ENCODE measurements around the gene WRNIP1. TPM values are rescaled to one million over a fixed set of nuclear protein-coding genes. Genes with fewer than 3 reads are reported as not detected.
"Not testable (repeated sequence)": the region's sequence is repeated elsewhere in the genome, so short reads cannot be mapped to it uniquely, and the experiment has no call there.

The WRNIP1 gene
- polyA plus RNA-seq, 6 donors from 2014 or later = 33.9 to 53.6 (median 38.5) TPM

GRCh38 chr6:2799936-2800527 is 34.8 kb downstream of the WRNIP1 start:
- Mint-ChIP-seq H3K9me3 (no peaks in the 10 kb centered on the region), H3K36me3 (no peaks in the 10 kb centered on the region), H3K27me3 (no peaks in the 10 kb centered on the region), H3K27ac (peak overlapping the region in 5 of 6 donors; percentile 17 to 76 (median 67)), H3K4me1 (peaks cover 12 to 22% (median 13%) of the 10 kb centered on the region in 3 donors), H3K4me3 (no peak overlapping the region)
- ATAC-seq (ENCODE audit: low read depth in 2 of 2) = no peak
- DNase-seq = no peak

GRCh38 chr6:2800552-2801316 is 35.5 kb downstream of the WRNIP1 start:
- H3K36me3 Mint-ChIP-seq = no peaks in the 10 kb centered on the region
- no peak overlapping the region for H3K4me3 Mint-ChIP-seq
- H3K27ac Mint-ChIP-seq = peak overlapping the region in 1 of 6 donors; percentile 12
- DNase-seq = no peak
- peaks cover 11 to 22% (median 12%) of the 10 kb centered on the region in 3 donors for H3K4me1 Mint-ChIP-seq
- ATAC-seq (ENCODE audit: low read depth in 2 of 2) = no peak
- H3K27me3 Mint-ChIP-seq = no peaks in the 10 kb centered on the region
- H3K9me3 Mint-ChIP-seq = no peaks in the 10 kb centered on the region

- not testable (repeated sequence) for H3K36me3 Mint-ChIP-seq
- H3K4me1 Mint-ChIP-seq = peaks cover 9 to 20% (median 10%) of the 10 kb centered on the region in 3 donors
Observed at GRCh38 chr6:2801687-2802086, 36.5 kb downstream of the WRNIP1 start.

GRCh38 chr6:2802521-2803060 is 37.4 kb downstream of the WRNIP1 start:
- ATAC-seq (ENCODE audit: low read depth in 2 of 2) = no peak
- Mint-ChIP-seq H3K27me3 (no peaks in the 10 kb centered on the region), H3K27ac (peak overlapping the region in 1 of 6 donors; percentile 56), H3K4me3 (no peak overlapping the region), H3K9me3 (no peaks in the 10 kb centered on the region), H3K36me3 (peaks cover 0 to under 1% of the 10 kb centered on the region in 2 donors), H3K4me1 (peaks cover 5 to 13% (median 5%) of the 10 kb centered on the region in 3 donors)
- DNase-seq = no peak

More at GRCh38 chr6:2801687-2802086, 36.5 kb downstream of the WRNIP1 start:
- not testable (repeated sequence) for DNase-seq; H3K9me3 Mint-ChIP-seq; H3K27me3 Mint-ChIP-seq; ATAC-seq (ENCODE audit: low read depth in 2 of 2); H3K4me3 Mint-ChIP-seq
- H3K27ac Mint-ChIP-seq = peak overlapping the region in 1 of 6 donors; percentile 20

GRCh38 chr6:2803731-2804429 is 38.7 kb downstream of the WRNIP1 start:
- Mint-ChIP-seq H3K4me1 (peaks cover 3 to 5% (median 4%) of the 10 kb centered on the region in 3 donors), H3K4me3 (no peak overlapping the region), H3K27ac (no peak overlapping the region), H3K27me3 (no peaks in the 10 kb centered on the region), H3K9me3 (no peaks in the 10 kb centered on the region), H3K36me3 (peaks cover 0 to 4% of the 10 kb centered on the region in 2 donors)
- DNase-seq (no peak), ATAC-seq (ENCODE audit: low read depth in 2 of 2) (no peak)

GRCh38 chr6:2804516-2804915 is 39.3 kb downstream of the WRNIP1 start:
- DNase-seq = no peak
- no peaks in the 10 kb centered on the region for H3K27me3 Mint-ChIP-seq
- peak overlapping the region in 1 of 6 donors; percentile 15 for H3K27ac Mint-ChIP-seq
- H3K4me3 Mint-ChIP-seq = no peak overlapping the region
- no peaks in the 10 kb centered on the region for H3K9me3 Mint-ChIP-seq
- peaks cover 1 to 4% (median 2%) of the 10 kb centered on the region in 3 donors for H3K4me1 Mint-ChIP-seq
- no peak for ATAC-seq (ENCODE audit: low read depth in 2 of 2)
- H3K36me3 Mint-ChIP-seq = peaks cover 0 to 4% of the 10 kb centered on the region in 2 donors

GRCh38 chr6:2805031-2805430 is 39.8 kb downstream of the WRNIP1 start:
- peaks cover 0 to 4% of the 10 kb centered on the region in 2 donors for H3K36me3 Mint-ChIP-seq
- no peak overlapping the region for H3K4me3 Mint-ChIP-seq
- no peaks in the 10 kb centered on the region for H3K9me3 Mint-ChIP-seq
- H3K27me3 Mint-ChIP-seq = no peaks in the 10 kb centered on the region
- DNase-seq (no peak), ATAC-seq (ENCODE audit: low read depth in 2 of 2) (no peak)
- no peak overlapping the region for H3K27ac Mint-ChIP-seq
- peaks cover 0 to 4% (median 0%) of the 10 kb centered on the region in 3 donors for H3K4me1 Mint-ChIP-seq

GRCh38 chr6:2806644-2807043 is 41.5 kb downstream of the WRNIP1 start:
- Mint-ChIP-seq H3K27ac (peak overlapping the region in 1 of 6 donors; percentile 94), H3K9me3 (no peaks in the 10 kb centered on the region), H3K27me3 (no peaks in the 10 kb centered on the region), H3K4me1 (peaks cover 0 to 4% (median 0%) of the 10 kb centered on the region in 3 donors), H3K4me3 (no peak overlapping the region), H3K36me3 (peaks cover 0 to 4% of the 10 kb centered on the region in 2 donors)
- ATAC-seq (ENCODE audit: low read depth in 2 of 2) (no peak), DNase-seq (no peak)

GRCh38 chr6:2807342-2808090 is 42.3 kb downstream of the WRNIP1 start:
- peaks cover 0 to 2% (median 0%) of the 10 kb centered on the region in 7 donors for H3K9me3 Mint-ChIP-seq
- H3K27ac Mint-ChIP-seq = no peak overlapping the region

GRCh38 chr6:2809015-2809414 is 43.8 kb downstream of the WRNIP1 start:
- peaks cover 0 to 4% of the 10 kb centered on the region in 2 donors for H3K36me3 Mint-ChIP-seq
- no peak for DNase-seq
- no peak overlapping the region for H3K4me3 Mint-ChIP-seq
- ATAC-seq (ENCODE audit: low read depth in 2 of 2) = no peak
- no peak overlapping the region for H3K27ac Mint-ChIP-seq
- H3K9me3 Mint-ChIP-seq = peaks cover 0 to 4% (median 0%) of the 10 kb centered on the region in 7 donors
- no peaks in the 10 kb centered on the region for H3K27me3 Mint-ChIP-seq
- H3K4me1 Mint-ChIP-seq = peaks cover 0 to 4% (median 0%) of the 10 kb centered on the region in 3 donors

More at GRCh38 chr6:2807342-2808090, 42.3 kb downstream of the WRNIP1 start:
- peaks cover 0 to 4% (median 0%) of the 10 kb centered on the region in 3 donors for H3K4me1 Mint-ChIP-seq
- ATAC-seq (ENCODE audit: low read depth in 2 of 2) = no peak
- H3K4me3 Mint-ChIP-seq = no peak overlapping the region
- peaks cover 0 to 4% of the 10 kb centered on the region in 2 donors for H3K36me3 Mint-ChIP-seq
- H3K27me3 Mint-ChIP-seq = no peaks in the 10 kb centered on the region
- no peak for DNase-seq

GRCh38 chr6:2810092-2810671 is 45.0 kb downstream of the WRNIP1 start:
- H3K27ac Mint-ChIP-seq = peak overlapping the region in 1 of 6 donors; percentile 38

GRCh38 chr6:2812695-2813094 is 47.5 kb downstream of the WRNIP1 start:
- Mint-ChIP-seq H3K9me3 (peaks cover 6 to 27% (median 20%) of the 10 kb centered on the region in 7 donors), H3K27ac (no peak overlapping the region), H3K27me3 (no peaks in the 10 kb centered on the region), H3K36me3 (peaks cover 19 to 27% of the 10 kb centered on the region in 2 donors), H3K4me1 (peaks cover 0 to 5% (median 1%) of the 10 kb centered on the region in 3 donors), H3K4me3 (no peak overlapping the region)
- DNase-seq (no peak), ATAC-seq (ENCODE audit: low read depth in 2 of 2) (no peak)

More at GRCh38 chr6:2810092-2810671, 45.0 kb downstream of the WRNIP1 start:
- Mint-ChIP-seq H3K4me1 (peaks cover 0 to 4% (median 0%) of the 10 kb centered on the region in 3 donors), H3K4me3 (no peak overlapping the region), H3K9me3 (peaks cover 0 to 4% (median 2%) of the 10 kb centered on the region in 7 donors), H3K27me3 (no peaks in the 10 kb centered on the region), H3K36me3 (peaks cover 2 to 4% of the 10 kb centered on the region in 2 donors)
- no peak for DNase-seq
- no peak for ATAC-seq (ENCODE audit: low read depth in 2 of 2)
